Liver (tissue), 9 donors: ENCODE results near the gene ACOT7. TPM values are rescaled to one million over a fixed set of nuclear protein-coding genes. Genes with fewer than 3 reads are reported as not detected.

Experiments used
- DNase-seq: peaks from one replicate; pipeline ENCODE4 v3.0.0-alpha.2; 2017; ENCODE audit warnings: low spot score
- H3K27ac ChIP-seq, 2 donors: one replicate each; pipeline ENCODE4 v1.7.0; 2013; ENCODE audit warnings: inconsistent platforms in 2 of 2, low read length in 2 of 2, control low read depth in 1 of 2, low read depth in 1 of 2, mild to moderate bottlenecking in 1 of 2
- H3K27me3 ChIP-seq, 4 donors: one replicate each; pipeline versions ENCODE4 v1.6.1 to v1.7.0; 2013; ENCODE audit warnings: low read length in 3 of 4, inconsistent platforms in 1 of 4, mild to moderate bottlenecking in 1 of 4, moderate library complexity in 1 of 4; ENCODE audit not compliant: control insufficient read depth in 4 of 4, insufficient read depth in 4 of 4
- H3K36me3 ChIP-seq, 4 donors: one replicate each; pipeline versions ENCODE4 v1.6.1 to v1.7.0; 2013; ENCODE audit warnings: low read length in 3 of 4, mild to moderate bottlenecking in 3 of 4, low read depth in 1 of 4, moderate library complexity in 1 of 4; ENCODE audit not compliant: control insufficient read depth in 4 of 4, insufficient read depth in 3 of 4
- H3K4me1 ChIP-seq, 4 donors: one replicate each; pipeline versions ENCODE4 v1.6.1 to v1.7.0; 2013; ENCODE audit warnings: low read length in 3 of 4, mild to moderate bottlenecking in 3 of 4, moderate library complexity in 1 of 4; ENCODE audit not compliant: control insufficient read depth in 4 of 4, insufficient read depth in 4 of 4
- H3K4me3 ChIP-seq, 3 donors: one replicate each; pipeline versions ENCODE4 v1.6.1 to v1.7.0; 2013; ENCODE audit warnings: low read length in 3 of 3, control low read depth in 1 of 3, low read depth in 1 of 3, mild to moderate bottlenecking in 1 of 3
- H3K9ac ChIP-seq, 2 donors: one replicate each; pipeline ENCODE4 v1.7.0; 2013; ENCODE audit warnings: low read length in 2 of 2, mild to moderate bottlenecking in 2 of 2, moderate library complexity in 2 of 2, control low read depth in 1 of 2, low read depth in 1 of 2
- H3K9me3 ChIP-seq, 4 donors: one replicate each; pipeline versions ENCODE4 v1.6.1 to v1.7.0; 2013; ENCODE audit warnings: low read length in 3 of 4; ENCODE audit not compliant: control insufficient read depth in 4 of 4
- CTCF ChIP-seq: fragments of 150-350 bp; IDR thresholded peaks from 2 replicates; pipeline ENCODE4 v1.5.1; 2017; ENCODE audit warnings: improper control_type of control experiment, low read depth, low read length; ENCODE audit not compliant: missing input control
- EGR1 ChIP-seq, 2 donors: IDR thresholded peaks; 2 replicates each; pipeline ENCODE4 v1.6.1; 2016 to 2018; ENCODE audit warnings: antibody characterized with exemption in 2 of 2, low read depth in 2 of 2
- FOXA1 ChIP-seq: IDR thresholded peaks from 2 replicates; pipeline ENCODE4 v1.6.1; 2016; ENCODE audit warnings: antibody characterized with exemption
- FOXA2 ChIP-seq: IDR thresholded peaks from 2 replicates; pipeline ENCODE4 v1.6.1; 2016; ENCODE audit warnings: antibody characterized with exemption
- GABPA ChIP-seq, 2 donors: IDR thresholded peaks in 1 of 2; conservative IDR thresholded peaks in 1 of 2; 2 replicates each; pipeline ENCODE4 v1.6.1; 2016; ENCODE audit warnings: antibody characterized with exemption in 2 of 2, mild to moderate bottlenecking in 1 of 2, moderate library complexity in 1 of 2
- HNF4A ChIP-seq, 2 donors: conservative IDR thresholded peaks; 2 replicates each; pipeline ENCODE4 v1.6.1; 2016; ENCODE audit warnings: antibody characterized with exemption in 2 of 2, mild to moderate bottlenecking in 2 of 2
- HNF4G ChIP-seq: IDR thresholded peaks from 2 replicates; pipeline ENCODE4 v1.6.1; 2016; ENCODE audit warnings: antibody characterized with exemption
- JUND ChIP-seq, 2 donors: IDR thresholded peaks; 2 replicates each; pipeline ENCODE4 v1.6.1; 2016; ENCODE audit warnings: antibody characterized with exemption in 2 of 2
- NR2F2 ChIP-seq: IDR thresholded peaks from 2 replicates; pipeline ENCODE4 v1.6.1; 2016; ENCODE audit warnings: antibody characterized with exemption
- RAD21 ChIP-seq, 2 donors: IDR thresholded peaks; 2 replicates each; pipeline ENCODE4 v1.6.1; 2016; ENCODE audit warnings: antibody characterized with exemption in 2 of 2, mild to moderate bottlenecking in 2 of 2
- RXRA ChIP-seq, 2 donors: IDR thresholded peaks; 2 replicates each; pipeline ENCODE4 v1.6.1; 2017 to 2018; ENCODE audit warnings: antibody characterized with exemption in 2 of 2, mild to moderate bottlenecking in 1 of 2
- SP1 ChIP-seq: IDR thresholded peaks from 2 replicates; pipeline ENCODE4 v1.6.1; 2018; ENCODE audit warnings: antibody characterized with exemption, mild to moderate bottlenecking
- TAF1 ChIP-seq: conservative IDR thresholded peaks from 2 replicates; pipeline ENCODE4 v1.6.1; 2016; ENCODE audit warnings: antibody characterized with exemption, mild to moderate bottlenecking
- YY1 ChIP-seq: IDR thresholded peaks from 2 replicates; pipeline ENCODE4 v1.6.1; 2016; ENCODE audit warnings: antibody characterized with exemption, mild to moderate bottlenecking
- ZBTB33 ChIP-seq: IDR thresholded peaks from 2 replicates; pipeline ENCODE4 v1.6.1; 2016; ENCODE audit warnings: antibody characterized with exemption
- WGBS: extraction: QIAGEN DNeasy Blood & Tissue Kit; methylation state at CpG from one replicate; pipeline ENCODE4 v1.1.7; 2013; 5-methylcytosine and 5-hydroxymethylcytosine counted together
- polyA plus RNA-seq, 2 donors: library from polyadenylated mRNA; stranded (reverse) in 1 of 2; unstranded in 1 of 2; fragments of 200-250 nt in 1 of 2; fragments of >200 nt in 1 of 2; fragmentation: Nextera tagmentation in 1 of 2; extraction: Ambion mirVana in 1 of 2; gene quantifications; one replicate each; pipeline versions ENCODE4 v1.2.1 to v1.2.3, GENCODE V29; 2013 to 2015
- total RNA-seq, 2 donors: library from RNA; depleted of rRNA; stranded (reverse); fragments of >200 nt; gene quantifications; one replicate each; pipeline ENCODE4 v1.2.3, GENCODE V29; 2014
- TF ChIP-seq, protein P1 (sequence below): IDR thresholded peaks from 2 replicates; pipeline ENCODE4 v1.6.1; 2016; ENCODE audit warnings: antibody characterized with exemption
- TF ChIP-seq, protein P2 (sequence below): IDR thresholded peaks from 2 replicates; pipeline ENCODE4 v1.6.1; 2016; ENCODE audit warnings: antibody characterized with exemption
- TF ChIP-seq, protein P3 (sequence below): IDR thresholded peaks from 2 replicates; pipeline ENCODE4 v1.6.1; 2016; ENCODE audit warnings: antibody characterized with exemption, mild to moderate bottlenecking
- donor health status: healthy.
- donor health status: healthy.
- donor health status: healthy.
- donor health status: healthy.
- donor health status: healthy.

Gene ACOT7
- total and polyA plus RNA-seq, 4 donors, result 8.7 to 14.4 (median 10.4) TPM

DNA sequence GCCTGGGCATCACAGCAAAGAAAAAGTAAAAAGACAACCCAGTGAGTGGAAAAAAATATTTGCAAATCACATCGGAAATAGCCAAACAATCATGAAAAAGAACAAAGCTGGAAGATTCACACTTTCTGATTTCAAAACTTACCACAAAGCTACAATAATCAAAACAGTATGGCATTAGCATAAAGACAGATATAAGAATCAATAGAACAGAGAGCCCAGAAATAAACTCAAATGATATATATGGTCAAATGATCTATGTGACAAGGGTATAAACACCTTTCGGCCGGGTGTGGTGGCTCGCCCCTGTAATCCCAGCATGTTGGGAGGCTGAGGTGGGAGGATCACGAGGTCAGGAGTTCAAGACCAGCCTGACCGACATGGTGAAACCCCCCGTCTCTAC is 13.5 kb downstream of the ACOT7 start:
- H3K36me3 ChIP-seq, result no peaks in the 10 kb centered on the region
- 97% methylated on average over 7 of the region's 7 CpGs for WGBS
- DNase-seq, result no peak
- H3K4me1 ChIP-seq, result no peaks in the 10 kb centered on the region
- H3K27me3 ChIP-seq, result no peaks in the 10 kb centered on the region
- H3K9me3 ChIP-seq, result no peaks in the 10 kb centered on the region
- TF ChIP-seq HNF4A (conservative IDR thresholded peaks at IDR 0.05), result no peak
- TF ChIP-seq FOXA2, result no peak
- TF ChIP-seq, protein P1, sequence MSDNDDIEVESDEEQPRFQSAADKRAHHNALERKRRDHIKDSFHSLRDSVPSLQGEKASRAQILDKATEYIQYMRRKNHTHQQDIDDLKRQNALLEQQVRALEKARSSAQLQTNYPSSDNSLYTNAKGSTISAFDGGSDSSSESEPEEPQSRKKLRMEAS, result no peak
- TF ChIP-seq GABPA (IDR thresholded peaks at IDR 0.05 in 1 of 2, conservative IDR thresholded peaks at IDR 0.05 in 1 of 2), result no peak
- no peak for TF ChIP-seq HNF4G
- no peak for TF ChIP-seq FOXA1
- TF ChIP-seq YY1, result no peak
- no peak for TF ChIP-seq RXRA (IDR thresholded peaks at IDR 0.05)
- no peak for TF ChIP-seq NR2F2
- TF ChIP-seq JUND (IDR thresholded peaks at IDR 0.05), result no peak
- no peak for TF ChIP-seq CTCF
- TF ChIP-seq TAF1, result no peak
- TF ChIP-seq, protein P2, sequence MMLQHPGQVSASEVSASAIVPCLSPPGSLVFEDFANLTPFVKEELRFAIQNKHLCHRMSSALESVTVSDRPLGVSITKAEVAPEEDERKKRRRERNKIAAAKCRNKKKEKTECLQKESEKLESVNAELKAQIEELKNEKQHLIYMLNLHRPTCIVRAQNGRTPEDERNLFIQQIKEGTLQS, result no peak
- TF ChIP-seq RAD21 (IDR thresholded peaks at IDR 0.05), result no peak
- TF ChIP-seq, protein P3, sequence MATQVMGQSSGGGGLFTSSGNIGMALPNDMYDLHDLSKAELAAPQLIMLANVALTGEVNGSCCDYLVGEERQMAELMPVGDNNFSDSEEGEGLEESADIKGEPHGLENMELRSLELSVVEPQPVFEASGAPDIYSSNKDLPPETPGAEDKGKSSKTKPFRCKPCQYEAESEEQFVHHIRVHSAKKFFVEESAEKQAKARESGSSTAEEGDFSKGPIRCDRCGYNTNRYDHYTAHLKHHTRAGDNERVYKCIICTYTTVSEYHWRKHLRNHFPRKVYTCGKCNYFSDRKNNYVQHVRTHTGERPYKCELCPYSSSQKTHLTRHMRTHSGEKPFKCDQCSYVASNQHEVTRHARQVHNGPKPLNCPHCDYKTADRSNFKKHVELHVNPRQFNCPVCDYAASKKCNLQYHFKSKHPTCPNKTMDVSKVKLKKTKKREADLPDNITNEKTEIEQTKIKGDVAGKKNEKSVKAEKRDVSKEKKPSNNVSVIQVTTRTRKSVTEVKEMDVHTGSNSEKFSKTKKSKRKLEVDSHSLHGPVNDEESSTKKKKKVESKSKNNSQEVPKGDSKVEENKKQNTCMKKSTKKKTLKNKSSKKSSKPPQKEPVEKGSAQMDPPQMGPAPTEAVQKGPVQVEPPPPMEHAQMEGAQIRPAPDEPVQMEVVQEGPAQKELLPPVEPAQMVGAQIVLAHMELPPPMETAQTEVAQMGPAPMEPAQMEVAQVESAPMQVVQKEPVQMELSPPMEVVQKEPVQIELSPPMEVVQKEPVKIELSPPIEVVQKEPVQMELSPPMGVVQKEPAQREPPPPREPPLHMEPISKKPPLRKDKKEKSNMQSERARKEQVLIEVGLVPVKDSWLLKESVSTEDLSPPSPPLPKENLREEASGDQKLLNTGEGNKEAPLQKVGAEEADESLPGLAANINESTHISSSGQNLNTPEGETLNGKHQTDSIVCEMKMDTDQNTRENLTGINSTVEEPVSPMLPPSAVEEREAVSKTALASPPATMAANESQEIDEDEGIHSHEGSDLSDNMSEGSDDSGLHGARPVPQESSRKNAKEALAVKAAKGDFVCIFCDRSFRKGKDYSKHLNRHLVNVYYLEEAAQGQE, result no peak
- no peak for TF ChIP-seq ZBTB33
- TF ChIP-seq EGR1 (IDR thresholded peaks at IDR 0.05; ENCODE audit: low read depth in 2 of 2), result no peak
- TF ChIP-seq SP1, result no peak
- no peak overlapping the region for H3K27ac ChIP-seq
- H3K4me3 ChIP-seq, result no peak overlapping the region
- no peak overlapping the region for H3K9ac ChIP-seq
